AG20443 (cell line): ENCODE measurements around the gene PPP1R10.

Experiments
- DNase-seq: peaks from one replicate; pipeline ENCODE4 v3.0.0; 2012; ENCODE audit warnings: low spot score, mixed read lengths

The PPP1R10 gene

DNA sequence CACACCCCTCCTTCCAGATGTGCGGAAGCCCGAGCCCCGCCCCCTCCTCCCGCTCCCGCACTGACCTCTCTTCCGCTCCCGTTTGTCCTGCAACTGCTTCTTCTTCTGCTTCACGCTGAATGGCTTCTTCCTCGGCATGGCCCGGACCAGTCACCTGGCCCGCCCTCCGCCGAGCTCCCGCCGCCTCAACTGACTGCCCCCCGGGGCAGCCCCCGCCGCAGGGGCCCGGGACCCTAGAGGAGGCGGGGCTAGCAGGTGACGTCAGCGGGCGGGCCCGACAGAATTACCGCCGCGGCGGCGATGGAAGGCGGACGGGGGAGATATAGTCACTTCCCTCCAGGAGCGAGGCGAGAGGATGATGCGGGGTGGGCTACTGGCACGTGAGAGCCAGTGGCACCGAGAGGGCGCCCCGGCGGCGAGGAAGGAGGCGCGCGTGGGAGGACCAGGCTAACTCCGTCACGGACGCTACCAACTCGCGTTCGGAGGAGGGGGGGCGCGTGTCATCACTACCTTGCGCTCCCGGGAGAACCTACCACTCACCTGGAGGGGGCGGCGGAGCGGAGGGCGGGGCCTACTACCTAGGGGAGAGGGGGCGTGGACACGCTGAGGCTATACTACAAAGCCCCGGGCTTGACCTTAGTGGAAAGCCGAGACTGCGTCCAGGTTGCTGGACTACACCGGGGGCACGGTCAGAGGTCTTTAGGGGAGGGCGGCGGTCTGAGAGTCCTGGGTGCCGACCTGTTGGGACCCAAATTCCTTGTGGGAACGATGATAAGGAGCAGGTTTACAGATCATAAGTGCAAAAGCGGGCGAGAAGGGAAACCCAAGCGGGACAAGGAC, 60.8 kb downstream of the PPP1R10 start, which contains the start of gene GNL1:
Gene GNL1 (minus strand): TSS at position 424 of the 840 bp plus-strand sequence. CDS start 286 bp downstream, at position 138.
- DNase-seq = peak; percentile 92

DNA sequence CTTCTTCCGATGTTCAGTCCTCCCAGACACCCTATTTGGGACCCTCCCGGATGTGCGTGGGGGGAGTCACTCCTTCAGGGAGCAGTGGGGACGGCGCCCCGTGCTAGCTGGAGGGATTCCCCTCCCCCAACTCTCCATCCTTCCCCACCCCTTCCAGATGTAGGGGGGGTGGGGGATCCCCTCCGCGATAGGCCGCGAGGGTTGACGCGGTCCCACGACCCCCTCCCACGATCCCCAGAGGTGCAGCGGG, 61.3 kb downstream of the PPP1R10 start:
- DNase-seq = no peak

DNA sequence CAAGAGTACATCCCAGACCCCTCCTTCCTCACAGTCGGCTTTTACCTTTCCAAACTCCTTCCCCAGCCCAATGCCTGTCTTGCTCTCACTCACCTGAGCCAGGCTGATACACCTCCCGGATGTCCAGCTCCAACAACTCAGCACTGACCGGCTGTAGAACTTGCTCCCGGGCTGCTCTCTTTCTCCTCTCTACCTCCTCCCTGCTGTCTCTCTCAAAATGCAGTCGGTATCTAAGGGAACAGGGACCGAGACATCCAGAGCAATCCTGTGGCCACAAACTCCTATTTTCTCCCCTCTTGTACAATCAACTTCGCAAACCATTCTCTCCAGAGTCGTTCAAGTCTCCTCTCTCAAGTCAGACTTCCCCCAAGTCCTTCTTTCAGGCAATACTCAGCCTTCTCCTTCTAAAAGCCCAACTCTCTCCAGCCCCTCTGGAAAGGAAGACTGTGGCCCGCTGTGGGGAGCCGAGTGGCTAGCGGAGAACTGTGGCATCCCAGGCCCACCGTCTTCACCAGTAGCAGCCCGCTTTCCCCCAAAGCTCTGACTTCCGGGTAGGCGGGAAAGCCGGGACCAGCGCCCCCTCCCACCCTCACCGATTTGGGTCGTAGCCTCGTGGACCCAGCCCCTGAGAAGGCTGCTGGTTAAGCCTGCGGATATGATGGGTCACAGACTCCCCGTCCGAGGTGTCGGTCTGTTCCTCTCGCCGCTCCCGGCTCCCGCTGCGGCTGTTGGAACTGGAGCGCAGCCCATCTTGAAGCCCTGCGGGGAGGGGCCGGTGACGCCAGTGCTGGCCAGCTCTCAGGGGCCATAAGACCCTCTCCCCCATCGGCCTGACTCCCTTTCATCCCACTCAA, 61.9 kb downstream of the PPP1R10 start:
- DNase-seq = peak; percentile 64

DNA sequence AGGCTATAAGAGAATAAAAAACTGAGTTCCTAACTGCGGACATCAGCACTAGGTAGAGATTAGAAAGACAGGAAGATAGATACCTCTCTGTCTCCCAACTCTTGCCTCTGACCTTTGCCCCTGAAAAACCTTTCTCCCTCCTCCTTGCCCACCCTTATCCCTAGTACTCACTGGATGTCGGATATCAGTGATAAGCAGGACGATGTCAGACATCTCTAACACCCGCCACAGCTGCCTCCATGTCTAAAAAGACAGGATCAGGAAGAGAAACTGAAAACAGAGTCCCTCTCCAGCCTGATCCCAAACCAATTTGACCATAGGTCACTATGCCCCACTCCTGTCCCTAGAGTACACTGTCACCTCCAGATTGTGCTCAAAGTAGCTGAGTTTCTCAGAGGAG, 62.6 kb downstream of the PPP1R10 start:
- DNase-seq = no peak
